Liver (tissue), 9 donors: Measurements from ENCODE around the gene CELF2. TPM values are rescaled to one million over a fixed set of nuclear protein-coding genes. Genes with fewer than 3 reads are reported as not detected.

Experiments used
- DNase-seq: peaks from one replicate; pipeline ENCODE4 v3.0.0-alpha.2; 2017; ENCODE audit warnings: low spot score
- H3K27ac ChIP-seq, 2 donors: one replicate each; pipeline ENCODE4 v1.7.0; 2013; ENCODE audit warnings: inconsistent platforms in 2 of 2, low read length in 2 of 2, control low read depth in 1 of 2, low read depth in 1 of 2, mild to moderate bottlenecking in 1 of 2
- H3K27me3 ChIP-seq, 4 donors: one replicate each; pipeline versions ENCODE4 v1.6.1 to v1.7.0; 2013; ENCODE audit warnings: low read length in 3 of 4, inconsistent platforms in 1 of 4, mild to moderate bottlenecking in 1 of 4, moderate library complexity in 1 of 4; ENCODE audit not compliant: control insufficient read depth in 4 of 4, insufficient read depth in 4 of 4
- H3K36me3 ChIP-seq, 4 donors: one replicate each; pipeline versions ENCODE4 v1.6.1 to v1.7.0; 2013; ENCODE audit warnings: low read length in 3 of 4, mild to moderate bottlenecking in 3 of 4, low read depth in 1 of 4, moderate library complexity in 1 of 4; ENCODE audit not compliant: control insufficient read depth in 4 of 4, insufficient read depth in 3 of 4
- H3K4me1 ChIP-seq, 4 donors: one replicate each; pipeline versions ENCODE4 v1.6.1 to v1.7.0; 2013; ENCODE audit warnings: low read length in 3 of 4, mild to moderate bottlenecking in 3 of 4, moderate library complexity in 1 of 4; ENCODE audit not compliant: control insufficient read depth in 4 of 4, insufficient read depth in 4 of 4
- H3K4me3 ChIP-seq, 3 donors: one replicate each; pipeline versions ENCODE4 v1.6.1 to v1.7.0; 2013; ENCODE audit warnings: low read length in 3 of 3, control low read depth in 1 of 3, low read depth in 1 of 3, mild to moderate bottlenecking in 1 of 3
- H3K9ac ChIP-seq, 2 donors: one replicate each; pipeline ENCODE4 v1.7.0; 2013; ENCODE audit warnings: low read length in 2 of 2, mild to moderate bottlenecking in 2 of 2, moderate library complexity in 2 of 2, control low read depth in 1 of 2, low read depth in 1 of 2
- H3K9me3 ChIP-seq, 4 donors: one replicate each; pipeline versions ENCODE4 v1.6.1 to v1.7.0; 2013; ENCODE audit warnings: low read length in 3 of 4; ENCODE audit not compliant: control insufficient read depth in 4 of 4
- FOXA1 ChIP-seq: IDR thresholded peaks from 2 replicates; pipeline ENCODE4 v1.6.1; 2016; ENCODE audit warnings: antibody characterized with exemption
- GABPA ChIP-seq, 2 donors: IDR thresholded peaks in 1 of 2; conservative IDR thresholded peaks in 1 of 2; 2 replicates each; pipeline ENCODE4 v1.6.1; 2016; ENCODE audit warnings: antibody characterized with exemption in 2 of 2, mild to moderate bottlenecking in 1 of 2, moderate library complexity in 1 of 2
- HNF4A ChIP-seq, 2 donors: conservative IDR thresholded peaks; 2 replicates each; pipeline ENCODE4 v1.6.1; 2016; ENCODE audit warnings: antibody characterized with exemption in 2 of 2, mild to moderate bottlenecking in 2 of 2
- HNF4G ChIP-seq: IDR thresholded peaks from 2 replicates; pipeline ENCODE4 v1.6.1; 2016; ENCODE audit warnings: antibody characterized with exemption
- JUND ChIP-seq, 2 donors: IDR thresholded peaks; 2 replicates each; pipeline ENCODE4 v1.6.1; 2016; ENCODE audit warnings: antibody characterized with exemption in 2 of 2
- NR2F2 ChIP-seq: IDR thresholded peaks from 2 replicates; pipeline ENCODE4 v1.6.1; 2016; ENCODE audit warnings: antibody characterized with exemption
- RAD21 ChIP-seq, 2 donors: IDR thresholded peaks; 2 replicates each; pipeline ENCODE4 v1.6.1; 2016; ENCODE audit warnings: antibody characterized with exemption in 2 of 2, mild to moderate bottlenecking in 2 of 2
- WGBS: extraction: QIAGEN DNeasy Blood & Tissue Kit; methylation state at CpG from one replicate; pipeline ENCODE4 v1.1.7; 2013; 5-methylcytosine and 5-hydroxymethylcytosine counted together
- polyA plus RNA-seq, 2 donors: library from polyadenylated mRNA; stranded (reverse) in 1 of 2; unstranded in 1 of 2; fragments of 200-250 nt in 1 of 2; fragments of >200 nt in 1 of 2; fragmentation: Nextera tagmentation in 1 of 2; extraction: Ambion mirVana in 1 of 2; gene quantifications; one replicate each; pipeline versions ENCODE4 v1.2.1 to v1.2.3, GENCODE V29; 2013 to 2015
- total RNA-seq, 2 donors: library from RNA; depleted of rRNA; stranded (reverse); fragments of >200 nt; gene quantifications; one replicate each; pipeline ENCODE4 v1.2.3, GENCODE V29; 2014
- TF ChIP-seq, protein P1 (sequence below): IDR thresholded peaks from 2 replicates; pipeline ENCODE4 v1.6.1; 2016; ENCODE audit warnings: antibody characterized with exemption
- TF ChIP-seq, protein P2 (sequence below): IDR thresholded peaks from 2 replicates; pipeline ENCODE4 v1.6.1; 2016; ENCODE audit warnings: antibody characterized with exemption
- TF ChIP-seq, protein P3 (sequence below): IDR thresholded peaks from 2 replicates; pipeline ENCODE4 v1.6.1; 2016; ENCODE audit warnings: antibody characterized with exemption, mild to moderate bottlenecking
- donor health status: healthy.
- donor health status: healthy.
- donor health status: healthy.
- donor health status: healthy.
- donor health status: healthy.

Gene CELF2
- total and polyA plus RNA-seq, 4 donors, result 1.4 to 8.5 (median 5.6) TPM

DNA sequence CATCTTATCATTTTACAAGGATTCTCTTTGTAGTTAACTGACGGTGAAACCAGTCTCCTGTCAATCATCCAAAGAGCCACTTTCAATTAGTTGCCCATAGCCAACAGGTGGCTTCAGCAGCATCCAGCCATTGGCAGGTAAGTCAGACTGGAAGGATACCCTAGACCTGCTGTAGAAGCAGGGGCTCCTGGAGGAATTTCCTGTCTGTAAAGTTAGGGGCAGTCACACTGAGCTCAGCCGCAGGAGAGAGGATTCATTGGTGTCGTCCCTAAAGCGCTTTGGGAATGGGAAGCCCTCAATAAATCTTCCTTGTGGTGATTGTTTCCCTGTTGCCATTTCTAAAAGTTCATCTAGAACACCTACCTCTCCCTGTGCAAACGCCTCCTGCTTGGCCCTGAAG, 140.4 kb downstream of the CELF2 start:
- no peaks in the 10 kb centered on the region for H3K36me3 ChIP-seq
- 73% methylated on average over 5 of the region's 5 CpGs for WGBS
- TF ChIP-seq RAD21 (IDR thresholded peaks at IDR 0.05), result no peak
- no peak for TF ChIP-seq HNF4A (conservative IDR thresholded peaks at IDR 0.05)
- TF ChIP-seq, protein P1, sequence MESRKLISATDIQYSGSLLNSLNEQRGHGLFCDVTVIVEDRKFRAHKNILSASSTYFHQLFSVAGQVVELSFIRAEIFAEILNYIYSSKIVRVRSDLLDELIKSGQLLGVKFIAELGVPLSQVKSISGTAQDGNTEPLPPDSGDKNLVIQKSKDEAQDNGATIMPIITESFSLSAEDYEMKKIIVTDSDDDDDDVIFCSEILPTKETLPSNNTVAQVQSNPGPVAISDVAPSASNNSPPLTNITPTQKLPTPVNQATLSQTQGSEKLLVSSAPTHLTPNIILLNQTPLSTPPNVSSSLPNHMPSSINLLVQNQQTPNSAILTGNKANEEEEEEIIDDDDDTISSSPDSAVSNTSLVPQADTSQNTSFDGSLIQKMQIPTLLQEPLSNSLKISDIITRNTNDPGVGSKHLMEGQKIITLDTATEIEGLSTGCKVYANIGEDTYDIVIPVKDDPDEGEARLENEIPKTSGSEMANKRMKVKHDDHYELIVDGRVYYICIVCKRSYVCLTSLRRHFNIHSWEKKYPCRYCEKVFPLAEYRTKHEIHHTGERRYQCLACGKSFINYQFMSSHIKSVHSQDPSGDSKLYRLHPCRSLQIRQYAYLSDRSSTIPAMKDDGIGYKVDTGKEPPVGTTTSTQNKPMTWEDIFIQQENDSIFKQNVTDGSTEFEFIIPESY, result no peak
- no peak for TF ChIP-seq GABPA (IDR thresholded peaks at IDR 0.05 in 1 of 2, conservative IDR thresholded peaks at IDR 0.05 in 1 of 2)
- DNase-seq, result no peak
- H3K4me3 ChIP-seq, result no peak overlapping the region
- peaks cover 0 to 10% (median 0%) of the 10 kb centered on the region in 4 donors for H3K9me3 ChIP-seq
- H3K27ac ChIP-seq, result no peak overlapping the region
- no peak overlapping the region for H3K9ac ChIP-seq
- H3K4me1 ChIP-seq, result no peaks in the 10 kb centered on the region
- no peaks in the 10 kb centered on the region for H3K27me3 ChIP-seq

DNA sequence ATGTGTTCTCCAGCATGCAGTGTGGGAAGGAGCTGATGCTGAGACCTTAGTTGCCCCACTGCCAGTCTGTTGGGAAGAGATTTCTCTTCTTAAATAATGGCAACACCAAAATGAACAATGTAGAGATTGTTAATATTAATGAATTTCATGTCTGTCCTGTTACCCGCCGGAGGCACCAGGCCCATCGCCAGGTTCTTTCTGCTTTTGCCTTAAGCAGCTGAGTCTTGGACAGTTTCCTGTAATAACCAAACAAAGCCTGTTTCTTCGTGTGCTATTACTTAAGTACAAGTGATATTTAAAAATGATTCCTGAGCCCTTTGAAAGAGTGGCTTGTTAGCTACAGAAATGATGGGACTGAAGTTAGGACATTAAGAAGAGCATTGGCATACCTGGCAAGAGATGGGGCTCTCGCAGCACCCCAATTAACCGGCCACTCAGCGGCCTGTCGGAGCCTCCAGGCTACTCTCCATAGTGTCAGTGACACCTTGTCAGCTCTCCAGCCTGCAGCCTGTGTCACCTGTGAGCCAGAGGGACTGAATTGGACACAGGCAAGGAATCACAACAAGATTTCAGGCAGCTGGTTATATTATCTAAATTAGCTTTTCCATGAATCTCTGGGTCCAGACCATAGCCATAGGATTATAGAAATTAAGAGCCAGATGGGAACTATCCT, 142.0 kb downstream of the CELF2 start:
- Histone ChIP-seq H3K27ac (no peak overlapping the region), H3K9me3 (peaks cover 0 to 10% (median 0%) of the 10 kb centered on the region in 4 donors), H3K9ac (no peak overlapping the region), H3K4me1 (no peaks in the 10 kb centered on the region), H3K27me3 (no peaks in the 10 kb centered on the region), H3K4me3 (no peak overlapping the region), H3K36me3 (no peaks in the 10 kb centered on the region)
- no peak for DNase-seq
- no peak for TF ChIP-seq HNF4A (conservative IDR thresholded peaks at IDR 0.05)
- TF ChIP-seq, protein P2, sequence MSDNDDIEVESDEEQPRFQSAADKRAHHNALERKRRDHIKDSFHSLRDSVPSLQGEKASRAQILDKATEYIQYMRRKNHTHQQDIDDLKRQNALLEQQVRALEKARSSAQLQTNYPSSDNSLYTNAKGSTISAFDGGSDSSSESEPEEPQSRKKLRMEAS, result no peak
- no peak for TF ChIP-seq GABPA (IDR thresholded peaks at IDR 0.05 in 1 of 2, conservative IDR thresholded peaks at IDR 0.05 in 1 of 2)
- TF ChIP-seq JUND (IDR thresholded peaks at IDR 0.05), result no peak
- TF ChIP-seq, protein P1, result no peak
- TF ChIP-seq HNF4G, result no peak
- TF ChIP-seq, protein P3, sequence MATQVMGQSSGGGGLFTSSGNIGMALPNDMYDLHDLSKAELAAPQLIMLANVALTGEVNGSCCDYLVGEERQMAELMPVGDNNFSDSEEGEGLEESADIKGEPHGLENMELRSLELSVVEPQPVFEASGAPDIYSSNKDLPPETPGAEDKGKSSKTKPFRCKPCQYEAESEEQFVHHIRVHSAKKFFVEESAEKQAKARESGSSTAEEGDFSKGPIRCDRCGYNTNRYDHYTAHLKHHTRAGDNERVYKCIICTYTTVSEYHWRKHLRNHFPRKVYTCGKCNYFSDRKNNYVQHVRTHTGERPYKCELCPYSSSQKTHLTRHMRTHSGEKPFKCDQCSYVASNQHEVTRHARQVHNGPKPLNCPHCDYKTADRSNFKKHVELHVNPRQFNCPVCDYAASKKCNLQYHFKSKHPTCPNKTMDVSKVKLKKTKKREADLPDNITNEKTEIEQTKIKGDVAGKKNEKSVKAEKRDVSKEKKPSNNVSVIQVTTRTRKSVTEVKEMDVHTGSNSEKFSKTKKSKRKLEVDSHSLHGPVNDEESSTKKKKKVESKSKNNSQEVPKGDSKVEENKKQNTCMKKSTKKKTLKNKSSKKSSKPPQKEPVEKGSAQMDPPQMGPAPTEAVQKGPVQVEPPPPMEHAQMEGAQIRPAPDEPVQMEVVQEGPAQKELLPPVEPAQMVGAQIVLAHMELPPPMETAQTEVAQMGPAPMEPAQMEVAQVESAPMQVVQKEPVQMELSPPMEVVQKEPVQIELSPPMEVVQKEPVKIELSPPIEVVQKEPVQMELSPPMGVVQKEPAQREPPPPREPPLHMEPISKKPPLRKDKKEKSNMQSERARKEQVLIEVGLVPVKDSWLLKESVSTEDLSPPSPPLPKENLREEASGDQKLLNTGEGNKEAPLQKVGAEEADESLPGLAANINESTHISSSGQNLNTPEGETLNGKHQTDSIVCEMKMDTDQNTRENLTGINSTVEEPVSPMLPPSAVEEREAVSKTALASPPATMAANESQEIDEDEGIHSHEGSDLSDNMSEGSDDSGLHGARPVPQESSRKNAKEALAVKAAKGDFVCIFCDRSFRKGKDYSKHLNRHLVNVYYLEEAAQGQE, result no peak
- TF ChIP-seq FOXA1, result no peak
- no peak for TF ChIP-seq NR2F2
- 80% methylated on average over 8 of the region's 8 CpGs for WGBS
